Stimulated activated naive B cell treated with anti-CD40 and anti-IgM and Interleukin-4, amounts not matched to agents 10 μg/mL and 1 μg/mL and 100 μg/mL, for 72 hours (primary cell): Measurements from ENCODE around the gene CARMIL3.

Experiments used
- ATAC-seq, 2 donors: fragments of 150-1000 bp; cut with Tn5 transposase; replicated peaks; 2 replicates each; pipeline ENCODE4 v1.10.0; 2021; ENCODE audit warnings: moderate library complexity in 1 of 2
- DNase-seq: peaks from one replicate; pipeline ENCODE4 v3.0.0; 2021
- H3K27ac Mint-ChIP-seq: one replicate; pipeline ENCODE4 v1.8.0; 2022; ENCODE audit warnings: mild to moderate bottlenecking, mixed read lengths
- H3K27me3 Mint-ChIP-seq, 2 donors: one replicate each; pipeline ENCODE4 v1.8.0; 2022; ENCODE audit warnings: mixed read lengths in 2 of 2
- H3K36me3 Mint-ChIP-seq, 2 donors: one replicate each; pipeline ENCODE4 v1.8.0; 2022; ENCODE audit warnings: mixed read lengths in 2 of 2, mild to moderate bottlenecking in 1 of 2
- H3K4me1 Mint-ChIP-seq, 2 donors: one replicate each; pipeline ENCODE4 v1.8.0; 2022; ENCODE audit warnings: mixed read lengths in 2 of 2, mild to moderate bottlenecking in 1 of 2
- H3K4me3 Mint-ChIP-seq, 2 donors: one replicate each; pipeline ENCODE4 v1.8.0; 2022; ENCODE audit warnings: mild to moderate bottlenecking in 2 of 2, mixed read lengths in 2 of 2, moderate library complexity in 1 of 2
- H3K9me3 Mint-ChIP-seq, 2 donors: one replicate each; pipeline ENCODE4 v1.8.0; 2022; ENCODE audit warnings: mixed read lengths in 2 of 2, mild to moderate bottlenecking in 1 of 2

Gene CARMIL3

DNA sequence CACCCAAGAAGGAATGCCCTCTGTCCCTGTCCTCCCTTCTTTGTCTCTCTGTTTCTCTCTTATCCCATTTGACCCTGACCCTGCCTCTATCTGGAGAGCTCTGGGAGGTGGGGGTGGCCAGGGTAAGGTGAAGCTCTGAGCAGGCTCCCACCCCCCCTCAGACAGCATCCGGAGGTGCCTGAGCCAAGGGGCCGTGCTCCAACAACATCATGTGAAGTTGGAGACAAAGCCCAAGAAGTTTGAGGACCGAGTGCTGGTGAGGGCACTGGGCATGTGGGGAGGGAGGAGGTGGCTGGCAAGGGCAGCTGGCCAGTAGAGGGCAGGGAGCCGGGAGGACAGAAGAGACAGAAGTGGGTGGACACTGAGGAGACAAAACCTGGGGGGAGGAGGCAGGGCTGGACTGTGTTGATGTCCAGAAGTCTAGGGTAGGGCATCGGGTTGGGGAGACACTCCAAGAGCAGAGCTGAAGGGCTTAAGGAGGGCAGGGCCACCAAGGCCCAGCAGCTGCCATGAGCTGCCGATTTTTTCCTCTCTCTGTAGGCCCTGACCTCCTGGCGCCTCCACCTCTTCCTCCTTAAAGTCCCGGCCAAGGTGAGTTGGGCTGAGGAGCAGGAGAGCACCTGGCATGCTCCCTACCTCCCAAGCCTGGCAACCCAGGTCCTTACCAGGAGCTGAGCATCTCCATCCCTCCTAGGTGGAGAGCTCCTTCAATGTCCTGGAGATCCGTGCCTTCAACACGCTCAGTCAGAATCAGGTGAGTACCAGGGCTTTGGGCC is 1.9 kb downstream of the CARMIL3 start:
- H3K27me3 Mint-ChIP-seq, result peaks cover 25 to 34% of the 10 kb centered on the region in 2 donors
- peak overlapping the region; percentile 81 to 88 for H3K4me3 Mint-ChIP-seq
- no peaks in the 10 kb centered on the region for H3K36me3 Mint-ChIP-seq
- peaks cover 28 to 36% of the 10 kb centered on the region in 2 donors for H3K4me1 Mint-ChIP-seq
- ATAC-seq (no peak), DNase-seq (no peak)
- H3K27ac Mint-ChIP-seq, result no peak overlapping the region
- H3K9me3 Mint-ChIP-seq, result no peaks in the 10 kb centered on the region

DNA sequence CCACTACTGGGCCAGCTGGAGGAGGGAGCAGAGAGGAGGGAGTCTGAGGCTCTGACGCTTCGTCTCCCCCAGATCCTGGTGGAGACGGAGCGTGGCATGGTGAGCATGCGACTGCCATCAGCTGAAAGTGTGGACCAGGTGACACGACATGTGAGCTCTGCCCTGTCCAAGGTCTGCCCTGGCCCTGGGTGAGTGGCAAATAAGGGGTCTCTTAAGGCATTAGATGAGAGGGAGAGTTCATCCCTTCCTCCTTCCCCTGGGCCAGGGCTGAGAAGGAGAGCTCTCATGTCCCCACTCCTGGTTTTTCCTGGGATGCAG is 2.5 kb downstream of the CARMIL3 start:
- Mint-ChIP-seq H3K9me3 (no peaks in the 10 kb centered on the region), H3K4me3 (no peak overlapping the region), H3K27ac (no peak overlapping the region), H3K27me3 (peaks cover 25 to 34% of the 10 kb centered on the region in 2 donors), H3K36me3 (no peaks in the 10 kb centered on the region), H3K4me1 (peaks cover 23 to 30% of the 10 kb centered on the region in 2 donors)
- DNase-seq (no peak), ATAC-seq (no peak)

DNA sequence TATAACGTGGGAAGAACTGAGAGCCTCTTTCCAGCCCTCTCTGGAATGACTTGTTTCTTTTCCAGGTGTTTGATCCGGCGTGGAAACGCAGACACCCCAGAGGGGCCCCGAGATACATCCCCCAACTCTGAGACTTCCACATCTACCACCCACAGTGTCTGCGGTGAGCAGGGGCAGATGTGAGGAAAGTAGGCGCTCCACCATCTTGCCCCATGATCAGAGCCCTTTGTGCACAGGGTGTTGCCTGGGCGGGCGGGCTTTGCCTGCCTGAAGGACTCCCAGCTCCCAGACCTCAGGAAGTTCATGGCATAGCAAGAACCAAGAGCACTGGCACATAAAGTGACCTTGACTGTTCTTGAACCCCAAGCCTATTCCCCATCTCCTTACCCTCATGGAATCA is 2.8 kb downstream of the CARMIL3 start:
- H3K36me3 Mint-ChIP-seq, result no peaks in the 10 kb centered on the region
- H3K27ac Mint-ChIP-seq, result no peak overlapping the region
- H3K9me3 Mint-ChIP-seq, result no peaks in the 10 kb centered on the region
- H3K4me1 Mint-ChIP-seq, result peaks cover 21 to 27% of the 10 kb centered on the region in 2 donors
- ATAC-seq (no peak), DNase-seq (no peak)
- no peak overlapping the region for H3K4me3 Mint-ChIP-seq
- H3K27me3 Mint-ChIP-seq, result peaks cover 25 to 34% of the 10 kb centered on the region in 2 donors

DNA sequence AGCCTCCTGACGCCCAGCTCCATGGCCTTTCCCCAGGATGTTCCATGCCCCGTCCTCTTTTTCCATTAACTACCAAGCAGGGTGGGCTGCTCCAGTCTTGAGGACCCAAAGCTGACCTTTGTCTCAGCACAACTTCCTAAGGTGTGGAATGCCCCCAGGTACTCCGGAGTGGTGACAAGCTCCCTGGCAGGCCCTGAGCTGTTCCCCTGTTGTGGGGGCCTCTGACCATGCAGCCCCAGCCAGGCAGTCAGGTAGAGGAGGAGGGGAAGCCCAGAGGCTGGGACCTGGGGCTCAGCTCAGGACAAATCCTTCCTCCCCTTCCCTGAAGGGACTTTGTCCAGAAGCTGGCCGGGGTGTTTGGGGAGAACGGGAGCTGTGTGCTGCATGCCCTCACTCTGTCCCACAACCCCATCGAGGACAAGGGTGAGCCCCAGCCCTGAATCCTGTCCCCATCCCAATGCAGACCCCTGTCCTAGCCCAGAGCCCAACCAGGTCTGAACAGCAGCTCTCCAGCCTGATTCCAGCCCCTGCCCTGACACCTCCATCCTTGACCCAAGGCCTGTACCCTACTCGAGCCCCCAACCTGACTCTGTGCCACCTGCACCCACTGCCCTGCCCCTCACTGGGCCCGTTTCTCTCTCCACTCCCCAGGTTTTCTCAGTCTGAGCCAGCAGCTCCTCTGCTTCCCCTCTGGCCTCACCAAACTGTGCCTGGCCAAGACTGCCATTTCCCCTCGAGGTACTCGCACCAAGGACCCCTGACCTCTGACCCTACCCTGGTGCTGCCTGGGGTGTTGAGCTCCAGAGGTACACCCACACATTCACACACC is 4.4 kb downstream of the CARMIL3 start:
- DNase-seq, result no peak
- no peak for ATAC-seq
- H3K27me3 Mint-ChIP-seq, result peaks cover 25 to 34% of the 10 kb centered on the region in 2 donors
- H3K9me3 Mint-ChIP-seq, result no peaks in the 10 kb centered on the region
- no peaks in the 10 kb centered on the region for H3K36me3 Mint-ChIP-seq
- peaks cover 15% of the 10 kb centered on the region in 2 donors for H3K4me1 Mint-ChIP-seq
- H3K4me3 Mint-ChIP-seq, result no peak overlapping the region
- no peak overlapping the region for H3K27ac Mint-ChIP-seq

DNA sequence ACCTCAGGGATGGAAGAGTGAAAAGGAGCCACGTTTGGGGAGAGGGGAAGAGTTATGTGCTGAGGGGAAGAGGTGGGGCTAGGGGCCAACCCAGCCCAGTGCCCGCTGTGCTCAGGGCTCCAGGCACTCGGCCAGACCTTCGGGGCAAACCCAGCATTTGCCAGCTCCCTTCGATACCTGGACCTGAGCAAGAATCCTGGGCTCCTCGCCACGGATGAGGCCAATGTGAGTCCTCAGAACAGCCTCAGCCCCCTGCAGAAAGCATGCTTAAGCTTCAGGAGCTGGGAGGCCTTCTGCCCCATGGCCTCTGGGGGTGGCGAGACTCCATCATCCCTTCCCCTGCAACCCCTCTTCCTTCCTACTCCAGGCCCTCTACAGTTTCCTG is 5.0 kb downstream of the CARMIL3 start:
- no peak for ATAC-seq

DNA sequence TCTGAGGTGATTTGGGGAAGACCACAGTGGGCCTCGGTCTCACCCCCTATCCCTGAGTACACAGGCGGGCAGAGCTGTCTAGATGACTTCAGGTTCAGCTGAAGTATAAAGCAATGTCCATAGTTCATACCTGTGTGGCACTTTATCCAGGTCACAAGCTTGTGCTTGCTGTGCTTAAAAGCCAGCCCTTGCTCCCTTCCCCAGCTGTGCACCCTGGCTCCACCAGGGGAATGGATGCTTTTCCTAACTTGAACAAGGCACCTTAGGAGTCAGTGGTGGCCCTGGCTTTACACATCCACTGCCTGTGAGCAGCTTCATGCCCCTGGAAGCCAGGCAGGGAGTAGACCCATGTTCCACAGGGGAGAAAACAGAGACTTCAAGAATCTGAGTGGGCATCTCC is 5.5 kb downstream of the CARMIL3 start:
- Mint-ChIP-seq H3K4me1 (peaks cover 11% of the 10 kb centered on the region in 2 donors), H3K27me3 (peaks cover 25 to 34% of the 10 kb centered on the region in 2 donors)

More for the DNA sequence above, 5.0 kb downstream of the CARMIL3 start:
- Mint-ChIP-seq H3K9me3 (no peaks in the 10 kb centered on the region), H3K36me3 (no peaks in the 10 kb centered on the region), H3K4me1 (peaks cover 11% of the 10 kb centered on the region in 2 donors), H3K4me3 (no peak overlapping the region), H3K27ac (no peak overlapping the region), H3K27me3 (peaks cover 25 to 34% of the 10 kb centered on the region in 2 donors)
- DNase-seq, result no peak

DNA sequence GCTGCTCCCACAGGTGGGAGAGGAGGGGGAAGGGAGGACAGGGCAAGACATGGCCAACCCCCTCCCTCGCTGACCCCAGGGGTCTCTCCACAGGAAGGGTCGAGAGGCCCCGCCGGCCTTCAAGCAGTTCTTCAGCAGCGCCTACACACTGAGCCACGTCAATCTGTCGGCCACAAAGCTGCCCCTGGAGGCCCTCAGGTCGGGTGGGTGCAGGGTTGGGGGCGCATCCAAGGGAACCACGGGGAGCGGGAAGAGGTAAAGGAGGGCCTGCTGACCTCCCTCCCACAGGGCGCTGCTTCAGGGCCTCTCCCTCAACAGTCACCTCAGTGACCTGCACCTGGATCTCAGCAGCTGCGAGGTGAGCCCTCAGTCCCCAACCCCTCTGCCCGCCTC is 6.1 kb downstream of the CARMIL3 start:
- DNase-seq (no peak), ATAC-seq (peak; percentile 25 to 33)
- no peaks in the 10 kb centered on the region for H3K9me3 Mint-ChIP-seq
- H3K27ac Mint-ChIP-seq, result no peak overlapping the region
- H3K36me3 Mint-ChIP-seq, result no peaks in the 10 kb centered on the region
- H3K27me3 Mint-ChIP-seq, result peaks cover 24 to 32% of the 10 kb centered on the region in 2 donors
- H3K4me1 Mint-ChIP-seq, result peaks cover 6 to 7% of the 10 kb centered on the region in 2 donors
- H3K4me3 Mint-ChIP-seq, result no peak overlapping the region

More for the DNA sequence above, 5.5 kb downstream of the CARMIL3 start:
- H3K4me3 Mint-ChIP-seq, result no peak overlapping the region
- H3K36me3 Mint-ChIP-seq, result no peaks in the 10 kb centered on the region
- DNase-seq (no peak), ATAC-seq (no peak)
- H3K27ac Mint-ChIP-seq, result no peak overlapping the region
- no peaks in the 10 kb centered on the region for H3K9me3 Mint-ChIP-seq

DNA sequence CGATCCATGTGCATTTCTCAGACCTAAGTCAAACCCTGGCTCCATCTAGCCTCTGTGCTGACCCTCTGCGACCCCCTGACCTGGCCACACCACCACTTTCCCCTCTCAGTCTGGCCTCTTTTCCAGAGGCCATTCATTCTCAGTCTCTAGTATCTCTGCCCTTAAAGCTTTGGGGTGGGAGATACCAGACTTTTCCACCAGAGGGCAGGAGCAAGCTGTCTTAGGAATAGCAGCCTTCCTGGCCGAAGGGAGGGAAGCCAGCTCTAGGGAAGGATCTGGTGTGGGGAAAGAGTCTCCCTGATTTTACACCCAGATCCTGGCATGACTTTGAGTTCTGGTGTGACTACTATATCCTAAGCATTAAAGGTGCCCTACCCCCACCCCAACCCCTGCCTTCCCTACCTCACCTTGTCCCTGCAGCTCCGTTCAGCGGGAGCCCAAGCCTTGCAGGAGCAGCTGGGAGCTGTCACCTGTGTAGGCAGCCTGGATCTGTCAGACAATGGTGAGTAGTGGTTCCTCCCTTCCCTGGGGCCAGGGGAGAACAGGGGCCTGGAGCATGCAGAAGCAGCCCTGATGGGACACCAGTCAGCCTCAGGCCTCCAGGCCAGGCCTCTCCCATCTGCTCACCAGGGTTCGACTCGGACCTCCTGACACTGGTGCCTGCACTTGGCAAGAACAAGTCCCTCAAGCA is 6.6 kb downstream of the CARMIL3 start:
- Mint-ChIP-seq H3K4me1 (peaks cover under 1 to 4% of the 10 kb centered on the region in 2 donors), H3K9me3 (no peaks in the 10 kb centered on the region), H3K4me3 (no peak overlapping the region), H3K36me3 (no peaks in the 10 kb centered on the region), H3K27ac (peak overlapping the region; percentile 6), H3K27me3 (peaks cover 22 to 27% of the 10 kb centered on the region in 2 donors)
- DNase-seq (peak; percentile 16), ATAC-seq (peak; percentile 62 to 74)

DNA sequence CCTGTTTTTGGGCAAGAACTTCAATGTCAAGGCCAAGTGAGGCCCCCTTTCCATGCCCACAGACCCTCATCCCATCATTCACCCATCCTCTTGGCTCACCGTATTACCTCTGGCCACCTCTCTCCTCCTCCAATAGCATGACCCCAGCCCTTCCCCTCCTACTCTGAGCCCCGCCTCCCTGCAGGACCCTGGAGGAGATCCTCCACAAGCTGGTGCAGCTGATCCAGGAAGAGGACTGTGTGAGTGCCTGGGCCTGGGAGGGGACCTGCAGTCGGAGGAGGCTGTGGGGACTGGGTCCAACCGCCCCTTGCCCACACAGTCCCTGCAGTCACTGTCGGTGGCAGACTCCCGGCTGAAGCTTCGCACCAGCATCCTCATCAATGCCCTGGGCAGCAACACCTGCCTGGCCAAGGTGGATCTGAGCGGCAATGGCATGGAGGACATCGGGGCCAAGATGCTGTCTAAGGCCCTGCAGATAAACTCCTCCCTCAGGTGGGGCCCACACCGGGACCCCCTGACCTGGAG is 7.2 kb downstream of the CARMIL3 start:
- H3K27me3 Mint-ChIP-seq, result peaks cover 16 to 21% of the 10 kb centered on the region in 2 donors
- no peak overlapping the region for H3K4me3 Mint-ChIP-seq
- peaks cover 0 to 4% of the 10 kb centered on the region in 2 donors for H3K4me1 Mint-ChIP-seq
- no peaks in the 10 kb centered on the region for H3K36me3 Mint-ChIP-seq
- H3K27ac Mint-ChIP-seq, result peak overlapping the region; percentile 26
- no peaks in the 10 kb centered on the region for H3K9me3 Mint-ChIP-seq
- ATAC-seq, result no peak
- DNase-seq, result no peak

DNA sequence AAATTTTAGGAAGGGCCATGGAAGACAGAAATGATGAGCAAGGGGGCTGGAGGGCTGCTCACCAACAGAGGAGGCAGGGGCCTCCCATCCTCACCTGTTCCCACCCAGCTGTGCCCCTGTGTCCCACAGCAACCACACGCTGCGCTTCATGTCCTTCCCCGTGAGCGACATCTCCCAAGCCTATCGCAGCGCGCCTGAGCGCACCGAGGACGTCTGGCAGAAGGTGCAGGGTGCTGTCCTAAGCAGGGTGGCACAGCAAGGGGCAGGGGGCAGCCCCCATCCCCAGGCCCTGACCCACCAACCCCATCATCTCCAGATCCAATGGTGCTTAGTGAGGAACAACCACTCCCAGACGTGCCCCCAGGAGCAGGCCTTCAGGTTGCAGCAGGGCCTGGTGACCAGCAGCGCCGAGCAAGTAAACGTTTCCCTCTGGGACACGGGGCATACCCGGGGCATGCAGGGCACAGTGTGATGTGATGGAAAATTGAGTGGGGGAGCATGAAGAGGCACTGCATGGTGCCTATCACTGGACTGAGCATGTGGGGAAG is 8.1 kb downstream of the CARMIL3 start:
- Mint-ChIP-seq H3K9me3 (no peaks in the 10 kb centered on the region), H3K27me3 (peaks cover 12% of the 10 kb centered on the region in 2 donors), H3K4me1 (peaks cover 0 to 4% of the 10 kb centered on the region in 2 donors), H3K36me3 (no peaks in the 10 kb centered on the region), H3K27ac (no peak overlapping the region), H3K4me3 (no peak overlapping the region)
- ATAC-seq, result no peak
- DNase-seq, result no peak

DNA sequence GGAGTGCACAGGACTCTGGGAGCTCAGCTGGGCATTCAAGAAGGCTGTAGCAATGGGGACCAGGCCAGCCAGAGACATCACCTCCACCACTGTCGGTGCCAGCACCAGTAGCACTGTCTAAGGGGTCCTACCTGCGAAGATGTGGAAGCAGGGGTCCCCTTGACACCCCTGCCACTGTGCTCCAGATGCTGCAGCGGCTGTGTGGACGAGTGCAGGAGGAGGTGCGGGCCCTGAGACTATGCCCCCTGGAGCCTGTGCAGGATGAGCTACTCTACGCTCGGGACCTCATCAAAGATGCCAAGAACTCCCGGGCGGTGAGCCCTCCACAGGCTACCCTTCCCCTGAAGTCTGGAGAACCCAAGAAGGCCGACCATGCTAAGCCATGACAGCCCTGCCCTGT is 8.6 kb downstream of the CARMIL3 start:
- Mint-ChIP-seq H3K36me3 (no peaks in the 10 kb centered on the region), H3K27ac (no peak overlapping the region), H3K9me3 (no peaks in the 10 kb centered on the region), H3K27me3 (peaks cover 6 to 8% of the 10 kb centered on the region in 2 donors), H3K4me1 (peaks cover 0 to 4% of the 10 kb centered on the region in 2 donors), H3K4me3 (no peak overlapping the region)
- ATAC-seq (no peak), DNase-seq (no peak)

DNA sequence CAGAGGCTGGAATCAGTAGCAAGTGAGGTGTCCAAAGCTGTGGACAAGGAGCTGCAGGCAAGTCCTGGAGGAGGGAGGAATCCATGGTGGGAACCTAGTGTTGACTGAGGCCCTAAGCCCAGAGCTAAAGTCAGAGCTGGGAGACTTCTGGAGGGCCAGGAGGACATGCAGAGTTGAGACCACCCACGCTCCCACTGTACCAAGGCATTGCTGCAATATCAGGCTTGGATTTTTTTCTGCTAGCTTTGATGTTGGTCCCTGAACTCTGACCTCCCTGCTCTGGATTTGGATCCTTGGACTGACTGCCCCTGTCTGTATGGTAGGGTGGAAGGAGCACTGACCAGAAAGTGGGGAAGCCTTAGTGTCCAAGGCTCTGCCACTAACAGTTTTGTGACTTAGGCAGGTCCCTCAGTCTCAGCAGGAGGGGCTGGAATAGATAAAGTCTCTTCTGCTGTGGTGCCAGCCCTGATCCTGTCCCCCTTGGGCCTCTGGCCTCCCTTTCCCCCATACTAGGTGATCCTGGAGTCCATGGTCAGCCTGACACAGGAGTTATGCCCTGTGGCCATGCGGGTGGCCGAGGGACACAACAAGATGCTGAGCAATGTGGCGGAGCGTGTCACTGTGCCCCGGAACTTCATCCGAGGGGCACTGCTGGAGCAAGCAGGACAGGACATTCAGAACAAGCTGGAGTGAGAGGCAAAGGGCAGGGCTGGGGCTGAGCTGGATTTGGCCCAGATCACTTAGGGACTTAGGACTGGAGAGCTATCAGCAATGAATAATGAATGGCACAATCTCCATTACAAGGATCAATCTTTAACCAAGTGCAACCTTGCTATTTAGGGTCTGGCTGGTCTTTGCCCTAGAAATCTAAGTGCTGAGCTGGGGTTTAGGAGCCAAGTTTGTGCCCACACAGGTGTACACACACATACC is 9.4 kb downstream of the CARMIL3 start:
- DNase-seq, result no peak
- H3K4me1 Mint-ChIP-seq, result peaks cover 0 to 4% of the 10 kb centered on the region in 2 donors
- ATAC-seq, result no peak
- H3K27me3 Mint-ChIP-seq, result peaks cover 6 to 7% of the 10 kb centered on the region in 2 donors
- H3K9me3 Mint-ChIP-seq, result no peaks in the 10 kb centered on the region
- no peaks in the 10 kb centered on the region for H3K36me3 Mint-ChIP-seq
- H3K27ac Mint-ChIP-seq, result no peak overlapping the region
- H3K4me3 Mint-ChIP-seq, result no peak overlapping the region
